Ascending aorta (tissue), 2 donors: Measurements from ENCODE around the gene ATXN1. TPM values are rescaled to one million over a fixed set of nuclear protein-coding genes. Genes with fewer than 3 reads are reported as not detected.
A peak's percentile ranks its signal among the peaks of the same experiment; 100 is the strongest.

ENCODE experiments used
- DNase-seq, 2 donors: peaks; one replicate each; pipeline ENCODE4 v3.0.0-alpha.2; 2019; ENCODE audit warnings: low spot score in 2 of 2
- H3K27ac ChIP-seq, 2 donors: fragments of 200-600 bp; sonication (generic); one replicate each; pipeline ENCODE4 v1.5.1; 2016 to 2017; ENCODE audit warnings: mild to moderate bottlenecking in 1 of 2
- H3K27me3 ChIP-seq: fragments of 200-600 bp; sonication (generic); one replicate; pipeline ENCODE4 v1.5.1; 2017
- H3K36me3 ChIP-seq, 2 donors: fragments of 200-600 bp; sonication (generic); one replicate each; pipeline ENCODE4 v1.5.1; 2016
- H3K4me1 ChIP-seq, 2 donors: fragments of 200-600 bp; sonication (generic); one replicate each; pipeline ENCODE4 v1.5.1; 2016 to 2017; ENCODE audit warnings: mild to moderate bottlenecking in 1 of 2
- H3K4me3 ChIP-seq, 2 donors: fragments of 200-600 bp; sonication (generic); one replicate each; pipeline ENCODE4 v1.5.1; 2016 to 2017; ENCODE audit warnings: mild to moderate bottlenecking in 1 of 2
- H3K9me3 ChIP-seq, 2 donors: fragments of 200-600 bp; sonication (generic); one replicate each; pipeline ENCODE4 v1.5.1; 2016
- intact Hi-C: fragments of 100-400 bp; cut with DNase I; formaldehyde crosslinking; loops from one replicate; pipeline ENCODE4 v1.15.1; 2023
- total RNA-seq: library from RNA; depleted of rRNA; stranded (reverse); fragments of >200 nt; gene quantifications from one replicate; pipeline ENCODE4 v1.1.0, GENCODE V29; 2016
- TF ChIP-seq, protein P1 (sequence below), 3 experiments: fragments of 200-600 bp in 2 of 3; fragments of 450-650 bp in 1 of 3; sonication (generic) in 2 of 3; IDR thresholded peaks; one replicate each; pipeline ENCODE4 v1.5.1; 2016 to 2019; ENCODE audit warnings: antibody characterized with exemption in 3 of 3, mild to moderate bottlenecking in 1 of 3, moderate library complexity in 1 of 3

ATXN1 gene
- total RNA-seq, 1 donor from 2014 or later = 68.3 TPM

- Histone ChIP-seq H3K4me3 (peak overlapping the region in 1 of 2 donors; percentile 31), H3K9me3 (no peaks in the 10 kb centered on the region), H3K27me3 (no peaks in the 10 kb centered on the region), H3K36me3 (peaks cover 4 to 19% of the 10 kb centered on the region in 2 donors), H3K27ac (peak overlapping the region; percentile 76 to 79), H3K4me1 (peaks cover 5 to 14% of the 10 kb centered on the region in 2 donors)
- intact Hi-C loops = loop anchor here (1.0 to 10.0 kb wide), 4 partner anchors 34 to 586 kb away; no protein-coding TSS in a partner anchor
- TF ChIP-seq, protein P1, sequence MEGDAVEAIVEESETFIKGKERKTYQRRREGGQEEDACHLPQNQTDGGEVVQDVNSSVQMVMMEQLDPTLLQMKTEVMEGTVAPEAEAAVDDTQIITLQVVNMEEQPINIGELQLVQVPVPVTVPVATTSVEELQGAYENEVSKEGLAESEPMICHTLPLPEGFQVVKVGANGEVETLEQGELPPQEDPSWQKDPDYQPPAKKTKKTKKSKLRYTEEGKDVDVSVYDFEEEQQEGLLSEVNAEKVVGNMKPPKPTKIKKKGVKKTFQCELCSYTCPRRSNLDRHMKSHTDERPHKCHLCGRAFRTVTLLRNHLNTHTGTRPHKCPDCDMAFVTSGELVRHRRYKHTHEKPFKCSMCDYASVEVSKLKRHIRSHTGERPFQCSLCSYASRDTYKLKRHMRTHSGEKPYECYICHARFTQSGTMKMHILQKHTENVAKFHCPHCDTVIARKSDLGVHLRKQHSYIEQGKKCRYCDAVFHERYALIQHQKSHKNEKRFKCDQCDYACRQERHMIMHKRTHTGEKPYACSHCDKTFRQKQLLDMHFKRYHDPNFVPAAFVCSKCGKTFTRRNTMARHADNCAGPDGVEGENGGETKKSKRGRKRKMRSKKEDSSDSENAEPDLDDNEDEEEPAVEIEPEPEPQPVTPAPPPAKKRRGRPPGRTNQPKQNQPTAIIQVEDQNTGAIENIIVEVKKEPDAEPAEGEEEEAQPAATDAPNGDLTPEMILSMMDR (IDR thresholded peaks at IDR 0.05) = peak; percentile 59 to 70 (median 64)
- DNase-seq = peak; percentile 86 to 94
Measured at GRCh38 chr6:16277101-16277981, 483.9 kb downstream of the ATXN1 start.

GRCh38 chr6:16274885-16275589, 486.2 kb downstream of the ATXN1 start:
- no peaks in the 10 kb centered on the region for H3K9me3 ChIP-seq
- no peak for DNase-seq
- intact Hi-C loops = loop anchor here (10.0 kb wide), 1 partner anchor 140 kb away; no protein-coding TSS in a partner anchor

GRCh38 chr6:16274483-16274882, 486.8 kb downstream of the ATXN1 start:
- Histone ChIP-seq H3K36me3 (peaks cover 4 to 9% of the 10 kb centered on the region in 2 donors), H3K9me3 (no peaks in the 10 kb centered on the region), H3K4me3 (no peak overlapping the region), H3K27me3 (no peaks in the 10 kb centered on the region), H3K4me1 (peaks cover 5 to 14% of the 10 kb centered on the region in 2 donors), H3K27ac (no peak overlapping the region)
- TF ChIP-seq, protein P1 (IDR thresholded peaks at IDR 0.05) = no peak
- intact Hi-C loops = loop anchor here (10.0 kb wide), 1 partner anchor 140 kb away; no protein-coding TSS in a partner anchor
- DNase-seq = no peak

More at GRCh38 chr6:16274885-16275589, 486.2 kb downstream of the ATXN1 start:
- H3K27ac ChIP-seq = no peak overlapping the region
- H3K4me3 ChIP-seq = no peak overlapping the region
- TF ChIP-seq, protein P1 (IDR thresholded peaks at IDR 0.05) = no peak
- H3K4me1 ChIP-seq = peaks cover 5 to 14% of the 10 kb centered on the region in 2 donors
- no peaks in the 10 kb centered on the region for H3K27me3 ChIP-seq
- H3K36me3 ChIP-seq = peaks cover 4 to 15% of the 10 kb centered on the region in 2 donors

DNA sequence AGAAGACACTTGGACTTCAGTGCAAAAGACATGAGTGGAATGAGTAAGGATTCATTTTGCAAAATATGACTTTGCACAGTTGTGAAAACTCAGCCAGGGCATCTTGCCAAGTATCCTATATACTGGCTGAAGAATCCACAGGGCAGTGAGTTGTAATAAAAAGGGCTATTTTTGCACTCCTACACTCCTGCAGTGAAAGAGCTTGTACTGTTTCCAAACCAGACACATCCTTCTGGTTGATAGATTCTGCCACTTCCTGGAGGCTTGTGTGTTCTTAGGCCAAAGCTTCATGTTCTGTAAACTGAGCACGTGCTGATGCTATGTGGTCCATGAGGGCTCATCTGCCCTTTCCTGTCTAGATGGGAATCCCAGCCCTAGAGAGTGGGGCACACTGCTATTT, 488.0 kb downstream of the ATXN1 start:
- Histone ChIP-seq H3K9me3 (no peaks in the 10 kb centered on the region), H3K27ac (no peak overlapping the region), H3K4me1 (peaks cover 5 to 13% of the 10 kb centered on the region in 2 donors), H3K27me3 (no peaks in the 10 kb centered on the region), H3K36me3 (no peaks in the 10 kb centered on the region), H3K4me3 (no peak overlapping the region)
- intact Hi-C loops = loop anchor here (10.0 kb wide), 1 partner anchor 138 kb away; no protein-coding TSS in a partner anchor
- DNase-seq = no peak
- TF ChIP-seq, protein P1 (IDR thresholded peaks at IDR 0.05) = no peak

- intact Hi-C loops = loop anchor here (10.0 kb wide), 1 partner anchor 137 kb away; no protein-coding TSS in a partner anchor
- H3K27me3 ChIP-seq = no peaks in the 10 kb centered on the region
- H3K36me3 ChIP-seq = peaks cover 0 to 4% of the 10 kb centered on the region in 2 donors
- no peak for DNase-seq
- H3K9me3 ChIP-seq = no peaks in the 10 kb centered on the region
- peaks cover 0 to 5% of the 10 kb centered on the region in 2 donors for H3K4me1 ChIP-seq
- no peak overlapping the region for H3K4me3 ChIP-seq
- H3K27ac ChIP-seq = no peak overlapping the region
- TF ChIP-seq, protein P1 (IDR thresholded peaks at IDR 0.05) = no peak
Measured at GRCh38 chr6:16272201-16272600, 489.1 kb downstream of the ATXN1 start.
